NCI-H2081 (cell line): Measurements from ENCODE around the gene DCAF11.

Experiments used
- DNase-seq, 2 experiments: peaks; one replicate each; lab custom pipeline; 2025; lab: John Stamatoyannopoulos, UW

DCAF11 gene

GRCh38 chr14:24114532-24115421 lies at the start of gene DCAF11, which contains the start of gene NRL:
Gene DCAF11, plus strand, starts transcription at chr14:24114777. Its CDS starts 818 bp downstream, at chr14:24115595.
Gene NRL, minus strand, starts transcription at chr14:24114949. Its CDS starts 32,101 bp downstream, at chr14:24082848.
- peak; percentile 99 for DNase-seq

GRCh38 chr14:24064856-24065255 lies 49.7 kb upstream of the DCAF11 start:
- DNase-seq = no peak

- DNase-seq = no peak
Measured at GRCh38 chr14:24065408-24065807, 49.2 kb upstream of the DCAF11 start.

GRCh38 chr14:24066496-24067132 lies 48.0 kb upstream of the DCAF11 start:
- no peak for DNase-seq

- no peak for DNase-seq
Measured at GRCh38 chr14:24067133-24068082, 47.2 kb upstream of the DCAF11 start.

- no peak for DNase-seq
Measured at GRCh38 chr14:24068711-24069410, 45.7 kb upstream of the DCAF11 start.

- no peak for DNase-seq
Measured at GRCh38 chr14:24069411-24069735, 45.2 kb upstream of the DCAF11 start.

- peak in 1 of 2 experiments; percentile 40 for DNase-seq
Measured at GRCh38 chr14:24070285-24071143, 44.1 kb upstream of the DCAF11 start.

- no peak for DNase-seq
Measured at GRCh38 chr14:24071144-24071697, 43.4 kb upstream of the DCAF11 start, which contains the start of gene CPNE6. Gene CPNE6, plus strand, starts transcription at chr14:24071562. Its CDS starts 1,375 bp downstream, at chr14:24072937.

- DNase-seq = no peak
Measured at GRCh38 chr14:24071836-24072430, 42.6 kb upstream of the DCAF11 start.

- DNase-seq = no peak
Measured at GRCh38 chr14:24072436-24072835, 42.1 kb upstream of the DCAF11 start.

GRCh38 chr14:24072881-24073877 lies 41.4 kb upstream of the DCAF11 start:
- DNase-seq = no peak

GRCh38 chr14:24074625-24075484 lies 39.7 kb upstream of the DCAF11 start:
- DNase-seq = no peak

GRCh38 chr14:24075485-24076301 lies 38.9 kb upstream of the DCAF11 start:
- DNase-seq = no peak

GRCh38 chr14:24076302-24076601 lies 38.3 kb upstream of the DCAF11 start:
- no peak for DNase-seq

- no peak for DNase-seq
Measured at GRCh38 chr14:24077086-24077485, 37.5 kb upstream of the DCAF11 start.

GRCh38 chr14:24078146-24078545 lies 36.4 kb upstream of the DCAF11 start:
- peak; percentile 47 to 76 for DNase-seq
